ENCODE measurements around the gene CAMTA1. TPM values are rescaled to one million over a fixed set of nuclear protein-coding genes. Genes with fewer than 3 reads are reported as not detected.

Gene CAMTA1
- total and polyA plus RNA-seq, 12 donors = 123 to 265 (median 142) TPM

DNA sequence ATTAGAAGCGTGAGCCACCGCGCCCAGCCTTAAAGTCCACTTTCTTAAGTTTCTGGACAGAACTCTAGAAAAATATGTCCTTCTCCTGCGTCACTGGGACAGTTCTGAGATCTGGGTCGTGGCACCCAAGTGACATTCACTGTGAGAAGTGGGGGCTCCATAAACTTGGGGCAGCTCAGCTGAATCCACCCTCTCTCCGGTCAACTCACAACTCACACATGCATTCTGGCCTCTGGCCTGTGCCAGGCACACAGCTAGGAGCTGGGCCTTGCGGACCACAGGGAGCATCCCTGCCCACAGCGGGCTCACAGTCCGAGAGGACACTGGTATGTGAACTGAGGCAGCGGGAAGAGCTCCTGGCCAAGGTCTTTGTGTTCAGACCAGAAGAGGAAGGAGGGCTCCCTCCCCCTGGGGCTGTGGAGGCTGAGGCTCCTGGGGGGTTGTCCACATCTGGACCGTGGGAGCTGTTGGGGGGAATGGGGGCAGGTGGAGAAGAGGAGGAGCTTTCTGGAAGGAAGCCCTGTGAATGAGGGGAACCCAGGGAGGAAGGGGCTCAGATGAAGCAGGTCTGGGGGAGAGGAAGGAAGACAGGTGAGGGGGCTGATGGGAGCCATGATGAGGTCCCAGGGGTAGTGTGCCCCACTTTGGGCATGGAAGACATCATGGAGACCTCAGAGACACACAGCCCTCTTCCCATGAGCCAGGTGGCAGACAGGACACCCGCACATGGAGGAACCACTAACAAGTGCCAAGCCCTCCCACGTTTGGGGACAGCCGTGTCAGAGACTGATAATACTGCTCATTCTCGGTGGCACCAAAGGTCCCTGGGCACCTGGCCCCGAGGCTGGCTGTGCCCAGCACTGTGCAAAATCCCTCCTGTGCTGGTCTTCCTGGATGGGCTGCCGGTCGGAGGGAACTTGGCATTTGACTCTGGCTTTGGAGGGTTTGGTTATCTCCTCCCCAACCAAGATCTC is 794.9 kb downstream of the CAMTA1 start:
- Histone ChIP-seq H3K4me1 (peaks cover 0 to 9% (median 4%) of the 10 kb centered on the region in 9 donors), H3K27ac (no peak overlapping the region), H3K27me3 (peaks cover 0 to 10% (median 0%) of the 10 kb centered on the region in 7 donors), H3K36me3 (no peaks in the 10 kb centered on the region), H3K4me3 (no peak overlapping the region), H3K9me3 (no peaks in the 10 kb centered on the region)
- DNase-seq = no peak
- ATAC-seq = no peak
- intact Hi-C loops (cut with DNase I) = loop anchor here in 4 of 10 donors (5.0 kb wide), 1 partner anchor 67 kb away; no protein-coding TSS in a partner anchor
- 89 to 90% methylated on average over 18 of the region's 18 CpGs for WGBS, 2 donors
- TF ChIP-seq, protein P1, sequence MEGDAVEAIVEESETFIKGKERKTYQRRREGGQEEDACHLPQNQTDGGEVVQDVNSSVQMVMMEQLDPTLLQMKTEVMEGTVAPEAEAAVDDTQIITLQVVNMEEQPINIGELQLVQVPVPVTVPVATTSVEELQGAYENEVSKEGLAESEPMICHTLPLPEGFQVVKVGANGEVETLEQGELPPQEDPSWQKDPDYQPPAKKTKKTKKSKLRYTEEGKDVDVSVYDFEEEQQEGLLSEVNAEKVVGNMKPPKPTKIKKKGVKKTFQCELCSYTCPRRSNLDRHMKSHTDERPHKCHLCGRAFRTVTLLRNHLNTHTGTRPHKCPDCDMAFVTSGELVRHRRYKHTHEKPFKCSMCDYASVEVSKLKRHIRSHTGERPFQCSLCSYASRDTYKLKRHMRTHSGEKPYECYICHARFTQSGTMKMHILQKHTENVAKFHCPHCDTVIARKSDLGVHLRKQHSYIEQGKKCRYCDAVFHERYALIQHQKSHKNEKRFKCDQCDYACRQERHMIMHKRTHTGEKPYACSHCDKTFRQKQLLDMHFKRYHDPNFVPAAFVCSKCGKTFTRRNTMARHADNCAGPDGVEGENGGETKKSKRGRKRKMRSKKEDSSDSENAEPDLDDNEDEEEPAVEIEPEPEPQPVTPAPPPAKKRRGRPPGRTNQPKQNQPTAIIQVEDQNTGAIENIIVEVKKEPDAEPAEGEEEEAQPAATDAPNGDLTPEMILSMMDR (IDR thresholded peaks at IDR 0.05) = no peak

GRCh38 chr1:7580923-7581753 is 795.9 kb downstream of the CAMTA1 start:
- H3K27ac ChIP-seq = no peak overlapping the region
- H3K4me1 ChIP-seq = peaks cover 2 to 12% (median 7%) of the 10 kb centered on the region in 9 donors
- no peak overlapping the region for H3K4me3 ChIP-seq
- ATAC-seq (no peak), DNase-seq (no peak)
- H3K27me3 ChIP-seq = peaks cover 0 to 10% (median 0%) of the 10 kb centered on the region in 7 donors
- 70 to 76% methylated on average over 18 of the region's 18 CpGs for WGBS, 2 donors
- no peaks in the 10 kb centered on the region for H3K9me3 ChIP-seq
- TF ChIP-seq, protein P1 (IDR thresholded peaks at IDR 0.05) = no peak
- no peaks in the 10 kb centered on the region for H3K36me3 ChIP-seq
- intact Hi-C loops (cut with DNase I) = loop anchor here in 4 of 10 donors (1.0 to 5.0 kb wide), 2 partner anchors 44 to 66 kb away; no protein-coding TSS in a partner anchor

GRCh38 chr1:7581754-7582459 is 796.7 kb downstream of the CAMTA1 start:
- DNase-seq (no peak), ATAC-seq (peak in 1 of 8 donors; percentile 14)
- peaks cover 6 to 18% (median 9%) of the 10 kb centered on the region in 9 donors for H3K4me1 ChIP-seq
- H3K36me3 ChIP-seq = no peaks in the 10 kb centered on the region
- H3K4me3 ChIP-seq = no peak overlapping the region
- no peaks in the 10 kb centered on the region for H3K9me3 ChIP-seq
- intact Hi-C loops (cut with DNase I) = loop anchor here in 4 of 10 donors (1.0 to 5.0 kb wide), 2 partner anchors 43 to 65 kb away; no protein-coding TSS in a partner anchor
- H3K27me3 ChIP-seq = peaks cover 0 to 10% (median 0%) of the 10 kb centered on the region in 7 donors
- whole genome bisulfite sequencing, 2 donors = 67% methylated on average over 13 of the region's 13 CpGs
- TF ChIP-seq, protein P1 (IDR thresholded peaks at IDR 0.05) = peak in 2 of 9 donors; percentile 13 to 15
- H3K27ac ChIP-seq = no peak overlapping the region
